ENCODE data around the gene TRIM71. TPM values are rescaled to one million over a fixed set of nuclear protein-coding genes. Genes with fewer than 3 reads are reported as not detected.
"Not testable (repeated sequence)": the region's sequence is repeated elsewhere in the genome, so short reads cannot be mapped to it uniquely, and the experiment has no call there.

TRIM71 gene
- total RNA-seq, 1 experiment from 2014 or later: 376 TPM

GRCh38 chr3:32902887-32903371 lies 85.1 kb downstream of the TRIM71 start:
- not testable (repeated sequence) for H4K91ac ChIP-seq (ENCODE audit: insufficient read length, low read depth, low read length); H3K27me3 Mint-ChIP-seq (ENCODE audit: low read depth); H2AFZ ChIP-seq (ENCODE audit: low read length)

More at GRCh38 chr3:32902887-32903371, 85.1 kb downstream of the TRIM71 start:
- H2BK12ac ChIP-seq (ENCODE audit: insufficient read length, low read depth, low read length); H3K79me1 ChIP-seq (ENCODE audit: insufficient read depth, low read depth, low read length, poor library complexity, severe bottlenecking); H2BK120ac ChIP-seq (ENCODE audit: low read depth, low read length, poor library complexity, severe bottlenecking); H3T11ph ChIP-seq (ENCODE audit: low read length); H2BK20ac ChIP-seq (ENCODE audit: low read depth, low read length, poor library complexity, severe bottlenecking); H3K79me2 ChIP-seq (ENCODE audit: insufficient read depth, low read length); H4K5ac ChIP-seq (ENCODE audit: insufficient read length, low read depth, low read length); H3K27ac Mint-ChIP-seq; H4K8ac ChIP-seq (replicated peaks; ENCODE audit: insufficient read length, low read depth, low read length); H2AK5ac ChIP-seq (ENCODE audit: insufficient read length, low read length); H3K14ac ChIP-seq (ENCODE audit: insufficient read depth, low read length); H4K20me1 ChIP-seq (ENCODE audit: control insufficient read depth, insufficient read depth, insufficient read length); H3K4me2 ChIP-seq (ENCODE audit: insufficient read depth, insufficient read length, low read length); H3K23me2 ChIP-seq (ENCODE audit: insufficient read length, low read depth, low read length, poor library complexity, severe bottlenecking); H2BK5ac ChIP-seq (ENCODE audit: insufficient read length, low read length); H3K18ac ChIP-seq (ENCODE audit: insufficient read length, low read depth, low read length); H3K4ac ChIP-seq (ENCODE audit: low read depth, low read length); H3K27ac ChIP-seq (ENCODE audit: insufficient read length, low read depth, low read length); H3K9me3 ChIP-seq (ENCODE audit: control insufficient read depth, low read depth, low read length); H2BK15ac ChIP-seq (ENCODE audit: low read depth, low read length); H3K56ac ChIP-seq (ENCODE audit: insufficient read length, low read depth, low read length); H3K27me3 ChIP-seq (ENCODE audit: insufficient read depth, low read length); H3K4me1 ChIP-seq (ENCODE audit: insufficient read depth, low read length); H3K9ac ChIP-seq (ENCODE audit: extremely low read depth, insufficient read length, low read length); H3K23ac ChIP-seq (ENCODE audit: insufficient read length, low read depth, low read length): not testable (repeated sequence)
- H3K9me3 Mint-ChIP-seq: peaks cover 0 to 15% of the 10 kb centered on the region in 2 experiments; a peak in 3 of 5 replicates
- peaks cover 7 to 14% of the 10 kb centered on the region in 2 experiments for H3K4me1 Mint-ChIP-seq
- peaks cover 7 to 27% (median 14%) of the 10 kb centered on the region in 3 experiments for H3K36me3 Mint-ChIP-seq (ENCODE audit: insufficient read depth in 1 of 3, low read depth in 3 of 3)
- TF ChIP-seq CTCF (conservative IDR thresholded peaks at IDR 0.05): peak; percentile 70
- peak overlapping the region; percentile 60 to 62; a peak in 4 of 5 replicates for H3K4me3 Mint-ChIP-seq
- DNase-seq: peak; percentile 94
- WGBS (ENCODE audit: extremely low coverage, insufficient read length, low lambda C conversion rate): no CpG with 5 or more reads among the region's 31 CpGs
